B cell (primary cell): ENCODE data around the gene PKMYT1. TPM values are rescaled to one million over a fixed set of nuclear protein-coding genes. Genes with fewer than 3 reads are reported as not detected.

ENCODE experiments used
- ATAC-seq: fragments of 200-7000 bp; cut with Tn5 transposase; one replicate; pipeline ENCODE4 v1.10.0; 2021; ENCODE audit warnings: low read depth, mild to moderate bottlenecking, moderate number of reproducible peaks, moderate library complexity
- CTCF ChIA-PET: fragments of 350-600 bp; sonication (Branson Sonifier 250); formaldehyde crosslinking; loops from one replicate; lab custom pipeline; 2021; ENCODE audit warnings: antibody characterized with exemption, inconsistent platforms; lab: Charles Lee
- POLR2A ChIA-PET: fragments of 350-600 bp; sonication (Branson Sonifier 250); formaldehyde crosslinking; loops from one replicate; lab custom pipeline; 2021; ENCODE audit warnings: antibody characterized with exemption; lab: Charles Lee
- DNase-seq: peaks from one replicate; pipeline ENCODE4 v3.0.0; 2013
- H2AFZ ChIP-seq: 2 replicates; pipeline ENCODE4 v1.6.1; 2012; ENCODE audit warnings: mild to moderate bottlenecking, low read depth, low read length; ENCODE audit not compliant: insufficient read depth, poor library complexity, severe bottlenecking
- H3K27ac ChIP-seq, 2 donors: 1 replicate in 1 of 2; 2 replicates in 1 of 2; pipeline ENCODE4 v1.5.1; 2012 to 2013; ENCODE audit warnings: low read length in 2 of 2, mild to moderate bottlenecking in 2 of 2, moderate library complexity in 1 of 2
- H3K27me3 ChIP-seq, 4 experiments: fragments of 200-600 bp in 1 of 4; sonication (generic) in 1 of 4; replicated peaks in 1 of 4; 1 replicate in 2 of 4; 2 replicates in 2 of 4; pipeline versions ENCODE4 v1.6.1 to v1.7.0; 2013 to 2016; ENCODE audit warnings: low read length in 3 of 4, mild to moderate bottlenecking in 2 of 4, mixed read lengths in 1 of 4, moderate library complexity in 1 of 4; ENCODE audit not compliant: insufficient read depth in 4 of 4, control insufficient read depth in 3 of 4; ENCODE audit errors: control extremely low read depth in 1 of 4
- H3K36me3 ChIP-seq, 2 experiments: replicated peaks in 1 of 2; 1 replicate in 1 of 2; 2 replicates in 1 of 2; pipeline versions ENCODE4 v1.6.1 to v1.7.1; 2013; ENCODE audit warnings: low read length in 1 of 2; ENCODE audit not compliant: insufficient read depth in 2 of 2, control insufficient read depth in 1 of 2; ENCODE audit errors: control extremely low read depth in 1 of 2, extremely low read depth in 1 of 2
- H3K4me1 ChIP-seq, 2 donors: fragments of 200-600 bp in 1 of 2; sonication (generic) in 1 of 2; 1 replicate in 1 of 2; 2 replicates in 1 of 2; pipeline versions ENCODE4 v1.5.1 to v1.6.1; 2013 to 2017; ENCODE audit warnings: low read length in 2 of 2; ENCODE audit not compliant: control insufficient read depth in 2 of 2, insufficient read depth in 2 of 2
- H3K4me2 ChIP-seq: replicated peaks from 2 replicates; pipeline ENCODE3; 2012; ENCODE audit warnings: mild to moderate bottlenecking, low read depth, low read length; ENCODE audit not compliant: poor library complexity, severe bottlenecking
- H3K4me3 ChIP-seq, 5 experiments: fragments of 200-600 bp in 1 of 5; sonication (generic) in 1 of 5; 1 replicate in 3 of 5; 2 replicates in 2 of 5; pipeline versions ENCODE4 v1.5.1 to v1.7.0; 2011 to 2016; ENCODE audit warnings: low read length in 4 of 5, mild to moderate bottlenecking in 4 of 5, low read depth in 2 of 5, control low read depth in 1 of 5, moderate library complexity in 1 of 5; ENCODE audit not compliant: insufficient read depth in 1 of 5; ENCODE audit errors: control extremely low read depth in 1 of 5, extremely low read depth in 1 of 5
- H3K79me2 ChIP-seq: fragments of 200-600 bp; sonication (generic); one replicate; pipeline ENCODE4 v1.6.0; 2016; ENCODE audit warnings: low read length; ENCODE audit not compliant: control insufficient read depth, insufficient read depth
- H3K9ac ChIP-seq: fragments of 200-600 bp; sonication (generic); 2 replicates; pipeline ENCODE4 v1.6.1; 2017; ENCODE audit warnings: mild to moderate bottlenecking, low read length, moderate library complexity
- H3K9me3 ChIP-seq, 3 donors: one replicate each; pipeline versions ENCODE4 v1.6.1 to v1.7.1; 2013; ENCODE audit warnings: low read length in 2 of 3; ENCODE audit not compliant: control insufficient read depth in 2 of 3, insufficient read depth in 1 of 3; ENCODE audit errors: control extremely low read depth in 1 of 3
- H4K20me1 ChIP-seq: 2 replicates; pipeline ENCODE4 v1.6.0; 2012; ENCODE audit warnings: mild to moderate bottlenecking, low read length; ENCODE audit not compliant: insufficient read depth, control insufficient read depth, poor library complexity, severe bottlenecking
- H3K27ac Mint-ChIP-seq: one replicate; pipeline ENCODE4 v1.8.0; 2021; ENCODE audit warnings: mixed read lengths
- H3K27me3 Mint-ChIP-seq: one replicate; pipeline ENCODE4 v1.8.0; 2021; ENCODE audit warnings: mixed read lengths
- H3K4me1 Mint-ChIP-seq: one replicate; pipeline ENCODE4 v1.8.0; 2021; ENCODE audit warnings: mixed read lengths
- H3K4me3 Mint-ChIP-seq: one replicate; pipeline ENCODE4 v1.8.0; 2021; ENCODE audit warnings: mixed read lengths
- H3K9me3 Mint-ChIP-seq: one replicate; pipeline ENCODE4 v1.8.0; 2022; ENCODE audit warnings: mixed read lengths; ENCODE audit not compliant: insufficient read depth
- CTCF ChIP-seq: fragments of 200-600 bp; IDR thresholded peaks from one replicate; pipeline ENCODE4 v1.8.0; 2022; ENCODE audit warnings: antibody characterized with exemption, mild to moderate bottlenecking
- EZH2 ChIP-seq: IDR thresholded peaks from 2 replicates; pipeline ENCODE4 v1.6.1; 2012; ENCODE audit warnings: borderline replicate concordance, low read depth, mild to moderate bottlenecking, moderate library complexity, low read length; ENCODE audit not compliant: insufficient read depth, poor library complexity, severe bottlenecking
- WGBS: methylation state at CpG from one replicate; pipeline ENCODE4 v1.1.5; 2013; ENCODE audit warnings: missing lambda C conversion rate; ENCODE audit not compliant: insufficient coverage; 5-methylcytosine and 5-hydroxymethylcytosine counted together
- intact Hi-C: fragments of 100-400 bp; cut with micrococcal nuclease; formaldehyde crosslinking; loops from one replicate; pipeline ENCODE4 v1.10.0; 2022
- polyA plus RNA-seq: library from polyadenylated mRNA; depleted of rRNA; stranded (reverse); fragments of >200 nt; gene quantifications from 2 replicates; pipeline ENCODE4 v1.2.3, GENCODE V29; 2012
- total RNA-seq, 2 donors: library from RNA; stranded (reverse); fragments of 120-200 nt in 1 of 2; gene quantifications; 1 replicate in 1 of 2; 2 replicates in 1 of 2; pipeline versions ENCODE4 v1.2.3 to v1.2.4, GENCODE V29; 2013 to 2022

The PKMYT1 gene
- total and polyA plus RNA-seq, 2 donors (not counting 1 experiment from before 2014, with no cell fraction given) = 0.67 to 2.6 TPM

DNA sequence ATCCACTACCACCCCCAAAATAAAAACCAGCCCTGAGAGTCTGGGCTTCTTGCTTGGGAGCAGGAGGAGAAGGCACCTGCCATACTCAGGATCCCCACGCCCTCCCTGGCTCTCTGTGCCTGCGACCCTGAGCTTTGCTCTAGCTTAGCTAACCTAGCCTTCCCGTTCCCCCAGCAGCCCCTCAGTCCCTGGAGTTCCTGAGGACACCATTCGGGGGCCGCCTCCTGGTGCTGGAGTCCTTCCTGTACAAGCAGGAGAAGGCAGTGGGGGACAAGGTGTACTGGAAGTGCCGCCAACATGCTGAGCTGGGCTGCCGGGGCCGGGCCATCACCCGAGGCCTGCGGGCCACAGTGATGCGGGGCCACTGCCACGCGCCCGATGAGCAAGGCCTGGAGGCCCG, 50.0 kb downstream of the PKMYT1 start:
- H2AFZ ChIP-seq = no peak overlapping the region
- no peak overlapping the region for H3K4me3 ChIP-seq
- H3K79me2 ChIP-seq = peaks cover 6% of the 10 kb centered on the region
- TF ChIP-seq EZH2 (no peak), CTCF (no peak)
- H3K9me3 Mint-ChIP-seq = no peaks in the 10 kb centered on the region
- DNase-seq (no peak), ATAC-seq (no peak)
- no peak overlapping the region for H3K27ac Mint-ChIP-seq
- H3K4me3 Mint-ChIP-seq = no peak overlapping the region
- H4K20me1 ChIP-seq = peaks cover 5% of the 10 kb centered on the region
- no peak overlapping the region for H3K27ac ChIP-seq
- H3K9me3 ChIP-seq = no peaks in the 10 kb centered on the region
- ChIA-PET POLR2A (no interaction called here), CTCF (interaction anchor here (0.6 kb wide), 1 partner anchor 50 kb away, joined by 3 read pairs; no protein-coding TSS in a partner anchor)
- peaks cover 7% of the 10 kb centered on the region for H3K4me1 Mint-ChIP-seq
- H3K27me3 ChIP-seq = no peaks in the 10 kb centered on the region
- H3K9ac ChIP-seq = no peak overlapping the region
- intact Hi-C loops = no loop called here
- no peak overlapping the region for H3K4me2 ChIP-seq
- WGBS = over 99% methylated on average over 15 of the region's 15 CpGs
- H3K36me3 ChIP-seq = peaks cover 0 to 15% of the 10 kb centered on the region in 2 experiments
- H3K27me3 Mint-ChIP-seq = no peaks in the 10 kb centered on the region
- H3K4me1 ChIP-seq = peaks cover 4 to 9% of the 10 kb centered on the region in 2 donors

DNA sequence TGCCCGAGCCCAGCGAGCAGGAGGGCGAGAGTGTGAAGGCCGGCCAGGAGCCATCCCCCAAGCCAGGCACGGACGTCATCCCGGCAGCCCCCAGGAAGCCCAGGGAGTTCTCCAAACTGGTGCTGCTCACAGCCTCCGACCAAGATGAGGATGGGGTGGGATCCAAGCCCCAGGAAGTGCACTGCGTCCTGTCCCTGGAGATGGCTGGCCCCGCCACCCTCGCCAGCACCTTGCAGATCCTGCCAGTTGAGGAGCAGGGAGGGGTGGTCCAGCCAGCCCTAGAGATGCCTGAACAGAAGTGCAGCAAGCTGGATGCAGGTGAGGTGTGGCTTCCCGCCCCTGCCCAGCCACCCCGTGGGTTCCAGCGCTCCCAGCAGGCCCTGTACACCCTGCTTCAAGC, 50.6 kb downstream of the PKMYT1 start:
- POLR2A ChIA-PET = no interaction called here
- CTCF ChIA-PET = interaction anchor here (0.6 to 1.2 kb wide), 2 partner anchors 51 to 62 kb away, joined by 3 read pairs; no protein-coding TSS in a partner anchor
- Histone ChIP-seq H3K27ac (no peak overlapping the region), H2AFZ (no peak overlapping the region), H3K4me3 (no peak overlapping the region), H3K27me3 (no peaks in the 10 kb centered on the region), H3K79me2 (peaks cover 6% of the 10 kb centered on the region), H3K4me2 (no peak overlapping the region), H3K9ac (no peak overlapping the region), H3K36me3 (peaks cover 0 to 15% of the 10 kb centered on the region in 2 experiments), H3K4me1 (peaks cover 4 to 9% of the 10 kb centered on the region in 2 donors), H3K9me3 (no peaks in the 10 kb centered on the region), H4K20me1 (peaks cover 5% of the 10 kb centered on the region)
- TF ChIP-seq EZH2 (no peak), CTCF (no peak)
- ATAC-seq (no peak), DNase-seq (no peak)
- Mint-ChIP-seq H3K4me1 (peaks cover 7% of the 10 kb centered on the region), H3K9me3 (no peaks in the 10 kb centered on the region), H3K27me3 (no peaks in the 10 kb centered on the region), H3K4me3 (no peak overlapping the region), H3K27ac (no peak overlapping the region)
- intact Hi-C loops = no loop called here
- WGBS = 95% methylated on average over 14 of the region's 14 CpGs
